Activated T-cell treated with anti-CD3 and anti-CD28 coated beads, Interleukin-2, amount 50 U/mL, for 4 hours (primary cell): ENCODE results near the gene CD47. TPM values are rescaled to one million over a fixed set of nuclear protein-coding genes. Genes with fewer than 3 reads are reported as not detected.

Experiments used
- ATAC-seq, 2 donors: fragments of 200-7000 bp; cut with Tn5 transposase; one replicate each; pipeline ENCODE4 v1.10.0; 2021
- DNase-seq: peaks from one replicate; pipeline ENCODE4 v3.0.0-alpha.2; 2020
- H3K27me3 Mint-ChIP-seq: one replicate; pipeline ENCODE4 v1.8.0; 2021; ENCODE audit warnings: low read depth, mixed read lengths
- H3K36me3 Mint-ChIP-seq: one replicate; pipeline ENCODE4 v1.8.0; 2022; ENCODE audit warnings: mixed read lengths; ENCODE audit not compliant: insufficient read depth
- H3K4me1 Mint-ChIP-seq: one replicate; pipeline ENCODE4 v1.8.0; 2021; ENCODE audit warnings: low read depth, mixed read lengths
- H3K4me3 Mint-ChIP-seq: one replicate; pipeline ENCODE4 v1.8.0; 2021; ENCODE audit warnings: mild to moderate bottlenecking, moderate library complexity, mixed read lengths
- H3K9me3 Mint-ChIP-seq: one replicate; pipeline ENCODE4 v1.8.0; 2021; ENCODE audit warnings: mixed read lengths
- total RNA-seq, 3 donors: library from RNA; stranded (reverse); gene quantifications; one replicate each; pipeline ENCODE4 v1.2.1, GENCODE V29; 2021

Gene CD47
- total RNA-seq, 3 donors from 2014 or later: 112 to 126 (median 115) TPM

GRCh38 chr3:108103040-108103751 lies 12.4 kb upstream of the CD47 start:
- Mint-ChIP-seq H3K9me3 (no peaks in the 10 kb centered on the region), H3K4me3 (no peak overlapping the region), H3K27me3 (no peaks in the 10 kb centered on the region), H3K36me3 (no peaks in the 10 kb centered on the region), H3K4me1 (peaks cover 52% of the 10 kb centered on the region)
- ATAC-seq (no peak), DNase-seq (no peak)

GRCh38 chr3:108102420-108103039 lies 11.7 kb upstream of the CD47 start:
- H3K4me1 Mint-ChIP-seq: peaks cover 50% of the 10 kb centered on the region
- no peak overlapping the region for H3K4me3 Mint-ChIP-seq
- H3K9me3 Mint-ChIP-seq: no peaks in the 10 kb centered on the region
- no peaks in the 10 kb centered on the region for H3K36me3 Mint-ChIP-seq
- no peaks in the 10 kb centered on the region for H3K27me3 Mint-ChIP-seq
- DNase-seq: no peak
- ATAC-seq: no peak

GRCh38 chr3:108100906-108101660 lies 10.3 kb upstream of the CD47 start:
- H3K4me1 Mint-ChIP-seq: peaks cover 54% of the 10 kb centered on the region
- no peaks in the 10 kb centered on the region for H3K36me3 Mint-ChIP-seq
- no peaks in the 10 kb centered on the region for H3K27me3 Mint-ChIP-seq
- ATAC-seq (peak; percentile 85 to 87), DNase-seq (peak; percentile 37)
- no peaks in the 10 kb centered on the region for H3K9me3 Mint-ChIP-seq
- H3K4me3 Mint-ChIP-seq: peak overlapping the region; percentile 17

GRCh38 chr3:108099679-108100428 lies 9.0 kb upstream of the CD47 start:
- H3K4me3 Mint-ChIP-seq: peak overlapping the region; percentile 11
- no peaks in the 10 kb centered on the region for H3K27me3 Mint-ChIP-seq
- ATAC-seq: no peak
- no peaks in the 10 kb centered on the region for H3K36me3 Mint-ChIP-seq
- H3K4me1 Mint-ChIP-seq: peaks cover 55% of the 10 kb centered on the region
- H3K9me3 Mint-ChIP-seq: no peaks in the 10 kb centered on the region
- DNase-seq: no peak

- Mint-ChIP-seq H3K4me1 (peaks cover 58% of the 10 kb centered on the region), H3K36me3 (no peaks in the 10 kb centered on the region), H3K9me3 (no peaks in the 10 kb centered on the region), H3K4me3 (no peak overlapping the region), H3K27me3 (no peaks in the 10 kb centered on the region)
- ATAC-seq (no peak), DNase-seq (no peak)
Measured at GRCh38 chr3:108099244-108099643, 8.4 kb upstream of the CD47 start.

GRCh38 chr3:108098003-108098370 lies 7.2 kb upstream of the CD47 start:
- Mint-ChIP-seq H3K4me3 (no peak overlapping the region), H3K27me3 (no peaks in the 10 kb centered on the region), H3K36me3 (no peaks in the 10 kb centered on the region)

GRCh38 chr3:108097322-108098002 lies 6.6 kb upstream of the CD47 start:
- ATAC-seq: no peak
- DNase-seq: no peak
- peaks cover 66% of the 10 kb centered on the region for H3K4me1 Mint-ChIP-seq
- H3K4me3 Mint-ChIP-seq: no peak overlapping the region
- no peaks in the 10 kb centered on the region for H3K36me3 Mint-ChIP-seq
- no peaks in the 10 kb centered on the region for H3K9me3 Mint-ChIP-seq
- H3K27me3 Mint-ChIP-seq: no peaks in the 10 kb centered on the region

More at GRCh38 chr3:108098003-108098370, 7.2 kb upstream of the CD47 start:
- Mint-ChIP-seq H3K9me3 (no peaks in the 10 kb centered on the region), H3K4me1 (peaks cover 66% of the 10 kb centered on the region)
- ATAC-seq (no peak), DNase-seq (no peak)

GRCh38 chr3:108096532-108097321 lies 5.9 kb upstream of the CD47 start:
- Mint-ChIP-seq H3K4me3 (no peak overlapping the region), H3K4me1 (peaks cover 66% of the 10 kb centered on the region), H3K9me3 (peaks cover under 1% of the 10 kb centered on the region), H3K36me3 (no peaks in the 10 kb centered on the region), H3K27me3 (no peaks in the 10 kb centered on the region)
- ATAC-seq: no peak
- no peak for DNase-seq

GRCh38 chr3:108093616-108094015 lies 2.8 kb upstream of the CD47 start:
- H3K36me3 Mint-ChIP-seq: no peaks in the 10 kb centered on the region
- DNase-seq: peak; percentile 29
- H3K4me1 Mint-ChIP-seq: peaks cover 40% of the 10 kb centered on the region
- H3K4me3 Mint-ChIP-seq: peak overlapping the region; percentile 90
- no peaks in the 10 kb centered on the region for H3K27me3 Mint-ChIP-seq
- no peak for ATAC-seq
- H3K9me3 Mint-ChIP-seq: peaks cover 3% of the 10 kb centered on the region

- DNase-seq: no peak
- ATAC-seq: no peak
- Mint-ChIP-seq H3K36me3 (no peaks in the 10 kb centered on the region), H3K27me3 (no peaks in the 10 kb centered on the region), H3K4me1 (peaks cover 39% of the 10 kb centered on the region), H3K4me3 (peak overlapping the region; percentile 90), H3K9me3 (peaks cover 3% of the 10 kb centered on the region)
Measured at GRCh38 chr3:108093021-108093420, 2.2 kb upstream of the CD47 start.

GRCh38 chr3:108092501-108092900 lies 1.7 kb upstream of the CD47 start:
- peak overlapping the region; percentile 90 for H3K4me3 Mint-ChIP-seq
- H3K36me3 Mint-ChIP-seq: no peaks in the 10 kb centered on the region
- no peaks in the 10 kb centered on the region for H3K27me3 Mint-ChIP-seq
- peaks cover 3% of the 10 kb centered on the region for H3K9me3 Mint-ChIP-seq
- peaks cover 37% of the 10 kb centered on the region for H3K4me1 Mint-ChIP-seq
- ATAC-seq: no peak
- no peak for DNase-seq

- H3K9me3 Mint-ChIP-seq: peaks cover 3% of the 10 kb centered on the region
- H3K36me3 Mint-ChIP-seq: no peaks in the 10 kb centered on the region
- ATAC-seq: no peak
- peak overlapping the region; percentile 90 for H3K4me3 Mint-ChIP-seq
- peak; percentile 48 for DNase-seq
- peaks cover 34% of the 10 kb centered on the region for H3K4me1 Mint-ChIP-seq
- H3K27me3 Mint-ChIP-seq: no peaks in the 10 kb centered on the region
Measured at GRCh38 chr3:108091498-108092250, 843 bp upstream of the CD47 start.
